K562 (cell line): Measurements from ENCODE around the gene PRKG2. TPM values are rescaled to one million over a fixed set of nuclear protein-coding genes. Genes with fewer than 3 reads are reported as not detected.

ENCODE experiments used
- ATAC-seq: fragments of 200-7000 bp; cut with Tn5 transposase; 3 replicates; pipeline ENCODE4 v1.9.1; 2020; ENCODE audit warnings: moderate library complexity
- BruUV-seq: library from RNA; stranded (reverse); fragments of 400-500 nt; replicated peaks from 2 replicates; lab custom pipeline; 2021; lab: Mats Ljungman, UMichigan
- CTCF ChIA-PET: fragments of 300-600 bp; formaldehyde crosslinking; extraction: SDS; loops from one replicate; lab custom pipeline; 2021; ENCODE audit warnings: low intra/inter-chr PET ratio; lab: Yijun Ruan, JAX
- POLR2A ChIA-PET: fragments of 300-600, 350-650 bp; sonication (Branson Sonifier 250); formaldehyde crosslinking; extraction: SDS; loops from one replicate; lab custom pipeline; 2021; ENCODE audit warnings: antibody characterized with exemption, inconsistent platforms; lab: Yijun Ruan, JAX
- DNase-seq, 4 experiments: peaks; one replicate each; pipeline versions ENCODE4 v3.0.0 to v3.0.0-alpha.2; 2011 to 2018; ENCODE audit warnings: low spot score in 3 of 4, mixed read lengths in 3 of 4; ENCODE audit errors: extremely low read depth in 1 of 4
- FAIRE-seq: peaks from 2 replicates; lab custom pipeline; 2011; peaks lifted over from hg19 to GRCh38; lab: Jason Lieb, UNC
- H2AFZ ChIP-seq: 2 replicates; pipeline ENCODE4 v1.6.0; 2011; ENCODE audit warnings: low read depth, low read length, control low read depth, inconsistent platforms
- H3K27ac ChIP-seq: fragments of 200-600 bp; 3 replicates; pipeline ENCODE4 v1.8.0; 2011; ENCODE audit warnings: low read depth, mild to moderate bottlenecking, control low read depth, inconsistent platforms, low read length, moderate library complexity, mixed read lengths; ENCODE audit errors: extremely low read depth
- H3K27me3 ChIP-seq, 2 experiments: fragments of 300-600 bp in 1 of 2; 2 replicates in 1 of 2; 3 replicates in 1 of 2; pipeline versions ENCODE4 v1.6.0 to v1.8.0; 2011; ENCODE audit warnings: inconsistent platforms in 2 of 2, low read length in 2 of 2, mild to moderate bottlenecking in 1 of 2, mixed read lengths in 1 of 2, moderate library complexity in 1 of 2; ENCODE audit not compliant: control insufficient read depth in 2 of 2, insufficient read depth in 2 of 2
- H3K36me3 ChIP-seq: fragments of 300-600 bp; 3 replicates; pipeline ENCODE4 v1.8.0; 2011; ENCODE audit warnings: mild to moderate bottlenecking, low read length, inconsistent platforms; ENCODE audit not compliant: control insufficient read depth, insufficient read depth
- H3K4me1 ChIP-seq, 2 experiments: fragments of 200-600 bp in 1 of 2; replicated peaks in 1 of 2; 2 replicates in 1 of 2; 3 replicates in 1 of 2; pipeline versions ENCODE4 v1.5.1 to v1.8.0; 2011; ENCODE audit warnings: inconsistent platforms in 2 of 2, low read length in 2 of 2, mild to moderate bottlenecking in 1 of 2, mixed read lengths in 1 of 2, moderate library complexity in 1 of 2; ENCODE audit not compliant: control insufficient read depth in 2 of 2, insufficient read depth in 2 of 2
- H3K4me2 ChIP-seq: 2 replicates; pipeline ENCODE4 v1.6.1; 2011; ENCODE audit warnings: low read length, control low read depth, inconsistent platforms, mixed read lengths; ENCODE audit not compliant: insufficient read depth
- H3K4me3 ChIP-seq: fragments of 200-600 bp; sonication (generic), shearing (Covaris generic); 2 replicates; pipeline ENCODE4 v1.5.1; 2016; ENCODE audit warnings: control low read depth, inconsistent platforms
- H3K79me2 ChIP-seq: fragments of 200-600 bp; 3 replicates; pipeline ENCODE4 v1.8.0; 2011; ENCODE audit warnings: low read length, inconsistent platforms; ENCODE audit not compliant: control insufficient read depth, insufficient read depth
- H3K9ac ChIP-seq, 2 experiments: 2 replicates each; pipeline versions ENCODE4 v1.6.0 to v1.6.1; 2011; ENCODE audit warnings: low read depth in 2 of 2, low read length in 2 of 2, control low read depth in 1 of 2, inconsistent platforms in 1 of 2, mild to moderate bottlenecking in 1 of 2, mixed read lengths in 1 of 2; ENCODE audit not compliant: insufficient read depth in 1 of 2
- H3K9me1 ChIP-seq: one replicate; pipeline ENCODE4 v1.6.0; 2011; ENCODE audit warnings: inconsistent platforms, mild to moderate bottlenecking, low read length, moderate library complexity; ENCODE audit not compliant: control insufficient read depth, insufficient read depth
- H3K9me3 ChIP-seq: replicated peaks from 2 replicates; pipeline ENCODE4 v1.5.1; 2011; ENCODE audit warnings: low read depth, low read length, inconsistent platforms; ENCODE audit not compliant: control insufficient read depth, insufficient read depth
- H4K20me1 ChIP-seq: replicated peaks from 2 replicates; pipeline ENCODE4 v1.6.1; 2011; ENCODE audit warnings: low read length, inconsistent platforms, mixed read lengths; ENCODE audit not compliant: control insufficient read depth, insufficient read depth
- ARHGAP35 ChIP-seq: fragments of 450-650 bp; IDR thresholded peaks from 2 replicates; pipeline ENCODE4 v1.6.1; 2018; ENCODE audit not compliant: partially characterized antibody
- CUX1 ChIP-seq: fragments of 200-800 bp; sonication (Bioruptor generic); IDR thresholded peaks from 2 replicates; pipeline ENCODE4 v1.6.1; 2016; ENCODE audit warnings: missing genetic modification characterization, missing compliant biosample characterization
- FIP1L1 ChIP-seq: fragments of 200-400 bp; formaldehyde crosslinking; IDR thresholded peaks from 2 replicates; pipeline ENCODE4 v1.6.1; 2018; ENCODE audit warnings: mild to moderate bottlenecking, low read depth, low read length; ENCODE audit not compliant: poor library complexity, severe bottlenecking
- IRF2 ChIP-seq: sonication (generic); formaldehyde crosslinking; IDR thresholded peaks from 2 replicates; pipeline ENCODE4 v1.8.1; 2022; ENCODE audit warnings: mild to moderate bottlenecking, missing genetic modification reagents
- NCOA6 ChIP-seq: fragments of 450-650 bp; IDR thresholded peaks from 2 replicates; pipeline ENCODE4 v1.6.1; 2017; ENCODE audit warnings: mild to moderate bottlenecking
- SFPQ ChIP-seq: fragments of 200-400 bp; formaldehyde crosslinking; IDR thresholded peaks from 2 replicates; pipeline ENCODE4 v1.6.1; 2017; ENCODE audit warnings: mild to moderate bottlenecking, low read depth, low read length, moderate library complexity
- ZNF217 ChIP-seq: sonication (generic); formaldehyde crosslinking; IDR thresholded peaks from 2 replicates; pipeline ENCODE4 v1.8.0; 2022; ENCODE audit warnings: mild to moderate bottlenecking, missing genetic modification reagents
- WGBS: fragments of 100-300 bp; shearing (Covaris generic); methylation state at CpG from one replicate; pipeline ENCODE4 v1.1.6; 2016; ENCODE audit warnings: low coverage, mixed read lengths; ENCODE audit not compliant: insufficient coverage; ENCODE audit errors: missing lambda C conversion rate; 5-methylcytosine and 5-hydroxymethylcytosine counted together
- in situ Hi-C: fragments of 300-500 bp; cut with MboI; formaldehyde crosslinking; loops from 4 replicates; pipeline ENCODE4 v1.15.0; 2018; ENCODE audit warnings: inconsistent platforms, mixed read lengths
- intact Hi-C: fragments of 100-400 bp; cut with micrococcal nuclease; formaldehyde crosslinking; loops from 2 replicates; pipeline ENCODE4 v1.14.2; 2022
- polyA plus RNA-seq, 8 experiments: library from polyadenylated mRNA; depleted of rRNA in 4 of 8; stranded (reverse) in 5 of 8; unstranded in 3 of 8; fragments of >200 nt; fragmentation: Nextera tagmentation in 2 of 8; fragmentation: Illumina TruSeq in 1 of 8; extraction: Ambion mirVana in 2 of 8; extraction: Trizol in 1 of 8; gene quantifications; 2 replicates each; pipeline versions ENCODE4 v1.2.1 to v1.2.3, GENCODE V29; 2011 to 2014; ENCODE audit warnings: inconsistent platforms in 1 of 8, missing spikeins in 1 of 8
- total RNA-seq, 7 experiments: library from RNA; depleted of rRNA in 6 of 7; stranded (reverse); fragments of >200 nt in 6 of 7; fragmentation: Illumina TruSeq in 2 of 7; extraction: Trizol in 2 of 7; gene quantifications; 2 replicates each; pipeline versions ENCODE4 v1.2.1 to v1.2.3, GENCODE V29; 2011 to 2021; ENCODE audit warnings: low replicate concordance in 1 of 7

PRKG2 gene
- total and polyA plus RNA-seq, 9 of the 15 experiments (the other 6 are each of a cell fraction or from before 2014, with no cell fraction given): 0.01 to 0.68 (median 0.34) TPM

- no peak for TF ChIP-seq CUX1 (CRISPR knock-in tag)
- no peak for TF ChIP-seq FIP1L1
- no peak for TF ChIP-seq IRF2 (CRISPR knock-in tag)
These were observed 149.6 kb downstream of the PRKG2 start (continued) for GRCh38 chr4:81065446-81065845.

GRCh38 chr4:81062001-81062400 is 153.0 kb downstream of the PRKG2 start:
- Histone ChIP-seq H3K27me3 (no peaks in the 10 kb centered on the region), H3K79me2 (no peaks in the 10 kb centered on the region), H3K4me1 (no peaks in the 10 kb centered on the region), H2AFZ (no peak overlapping the region), H3K9ac (no peak overlapping the region), H3K4me3 (no peak overlapping the region), H3K27ac (no peak overlapping the region), H4K20me1 (no peaks in the 10 kb centered on the region), H3K9me3 (no peaks in the 10 kb centered on the region), H3K9me1 (no peaks in the 10 kb centered on the region), H3K36me3 (no peaks in the 10 kb centered on the region), H3K4me2 (no peak overlapping the region)
- DNase-seq (no peak), ATAC-seq (no peak), FAIRE-seq (no peak)
- TF ChIP-seq NCOA6 (no peak), ARHGAP35 (no peak), ZNF217 (no peak), SFPQ (no peak)
- WGBS: 0% methylated on average over 1 of the region's 1 CpG
- in situ Hi-C loops: no loop called here
- no TSS peak for BruUV-seq
- POLR2A ChIA-PET: no interaction called here
- CTCF ChIA-PET: interaction anchor here (0.6 kb wide), 1 partner anchor 116 kb away, joined by 3 read pairs; no protein-coding TSS in a partner anchor
- intact Hi-C loops: no loop called here
